C4-2B (cell line): Measurements from ENCODE around the gene TRPV3.

Experiments
- ZFX ChIP-seq: fragments of 450-650 bp; IDR thresholded peaks from 2 replicates; pipeline ENCODE4 v1.6.1; 2017
- TF ChIP-seq, protein P1 (sequence below): fragments of 450-650 bp; conservative IDR thresholded peaks from 2 replicates; pipeline ENCODE4 v1.5.1; 2017; ENCODE audit warnings: mild to moderate bottlenecking

DNA sequence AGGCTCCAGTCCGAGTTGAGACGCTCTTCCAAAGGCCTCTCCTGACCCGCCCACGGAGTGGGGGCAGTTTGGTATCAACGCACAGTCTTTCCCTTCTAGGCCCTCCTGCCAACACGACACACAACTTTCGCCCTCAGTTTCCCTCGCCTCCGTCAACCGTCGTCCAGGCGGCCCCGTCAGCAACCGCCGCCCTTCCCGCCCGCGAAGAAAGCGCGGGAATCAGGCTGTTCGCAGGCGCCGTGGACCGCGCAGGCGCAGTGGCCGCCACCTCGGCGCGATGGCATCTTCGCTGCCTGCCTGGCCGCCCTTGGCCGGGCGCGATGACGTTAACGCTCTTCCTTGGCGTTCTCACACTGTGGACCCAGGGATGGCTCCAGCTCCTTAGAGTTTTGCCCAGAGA lies 86.0 kb downstream of the TRPV3 start, which contains the start of gene SPATA22:
- TF ChIP-seq, protein P1, sequence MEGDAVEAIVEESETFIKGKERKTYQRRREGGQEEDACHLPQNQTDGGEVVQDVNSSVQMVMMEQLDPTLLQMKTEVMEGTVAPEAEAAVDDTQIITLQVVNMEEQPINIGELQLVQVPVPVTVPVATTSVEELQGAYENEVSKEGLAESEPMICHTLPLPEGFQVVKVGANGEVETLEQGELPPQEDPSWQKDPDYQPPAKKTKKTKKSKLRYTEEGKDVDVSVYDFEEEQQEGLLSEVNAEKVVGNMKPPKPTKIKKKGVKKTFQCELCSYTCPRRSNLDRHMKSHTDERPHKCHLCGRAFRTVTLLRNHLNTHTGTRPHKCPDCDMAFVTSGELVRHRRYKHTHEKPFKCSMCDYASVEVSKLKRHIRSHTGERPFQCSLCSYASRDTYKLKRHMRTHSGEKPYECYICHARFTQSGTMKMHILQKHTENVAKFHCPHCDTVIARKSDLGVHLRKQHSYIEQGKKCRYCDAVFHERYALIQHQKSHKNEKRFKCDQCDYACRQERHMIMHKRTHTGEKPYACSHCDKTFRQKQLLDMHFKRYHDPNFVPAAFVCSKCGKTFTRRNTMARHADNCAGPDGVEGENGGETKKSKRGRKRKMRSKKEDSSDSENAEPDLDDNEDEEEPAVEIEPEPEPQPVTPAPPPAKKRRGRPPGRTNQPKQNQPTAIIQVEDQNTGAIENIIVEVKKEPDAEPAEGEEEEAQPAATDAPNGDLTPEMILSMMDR: no peak
- TF ChIP-seq ZFX: no peak
